Thyroid gland (tissue), 4 donors: ENCODE measurements around the gene POLR2C. TPM values are rescaled to one million over a fixed set of nuclear protein-coding genes. Genes with fewer than 3 reads are reported as not detected.
"Not testable (repeated sequence)": the region's sequence is repeated elsewhere in the genome, so short reads cannot be mapped to it uniquely, and the experiment has no call there.

Experiments used
- DNase-seq, 2 donors: peaks; one replicate each; pipeline ENCODE4 v3.0.0-alpha.2; 2019
- H3K27ac ChIP-seq, 3 donors: fragments of 200-600 bp; sonication (generic); 1 replicate in 2 of 3; 2 replicates in 1 of 3; pipeline ENCODE4 v1.5.1; 2016 to 2019; ENCODE audit warnings: mild to moderate bottlenecking in 1 of 3, moderate library complexity in 1 of 3
- H3K27me3 ChIP-seq: fragments of 200-600 bp; sonication (generic); one replicate; pipeline ENCODE4 v1.5.1; 2019
- H3K36me3 ChIP-seq, 2 donors: fragments of 200-600 bp; sonication (generic); one replicate each; pipeline ENCODE4 v1.5.1; 2016 to 2019
- H3K4me1 ChIP-seq, 2 donors: fragments of 200-600 bp; sonication (generic); one replicate each; pipeline ENCODE4 v1.5.1; 2017 to 2019
- H3K4me3 ChIP-seq, 3 donors: fragments of 200-600 bp; sonication (generic); replicated peaks in 1 of 3; 1 replicate in 2 of 3; 2 replicates in 1 of 3; pipeline ENCODE4 v1.5.1; 2016; ENCODE audit warnings: mild to moderate bottlenecking in 1 of 3
- H3K9me3 ChIP-seq: fragments of 200-600 bp; sonication (generic); one replicate; pipeline ENCODE4 v1.5.1; 2017
- CTCF ChIP-seq, 6 experiments: fragments of 200-600 bp in 3 of 6; fragments of 450-650 bp in 3 of 6; sonication (generic) in 3 of 6; IDR thresholded peaks; one replicate each; pipeline ENCODE4 v1.5.1; 2016 to 2019; ENCODE audit warnings: antibody characterized with exemption in 6 of 6, mild to moderate bottlenecking in 2 of 6, inconsistent platforms in 1 of 6, moderate library complexity in 1 of 6
- POLR2A ChIP-seq, 2 donors: fragments of 450-650 bp; IDR thresholded peaks; one replicate each; pipeline ENCODE4 v1.6.1; 2017; ENCODE audit warnings: antibody characterized with exemption in 2 of 2, mild to moderate bottlenecking in 2 of 2, moderate library complexity in 1 of 2
- WGBS, 2 donors: methylation state at CpG; one replicate each; pipeline ENCODE4 v1.1.5; 2017; 5-methylcytosine and 5-hydroxymethylcytosine counted together
- intact Hi-C: fragments of 100-400 bp; cut with DNase I; formaldehyde crosslinking; loops from one replicate; pipeline ENCODE4 v1.15.1; 2023
- total RNA-seq, 4 donors: library from RNA; depleted of rRNA; stranded (reverse); fragments of >200 nt; gene quantifications; one replicate each; pipeline ENCODE4 v1.2.3, GENCODE V29; 2016

POLR2C gene
- total RNA-seq, 4 donors from 2014 or later: 126 to 212 (median 174) TPM

GRCh38 chr16:57435838-57436237 lies 26.6 kb upstream of the POLR2C start:
- Histone ChIP-seq H3K4me1 (no peaks in the 10 kb centered on the region), H3K9me3 (no peaks in the 10 kb centered on the region), H3K27ac (no peak overlapping the region), H3K4me3 (no peak overlapping the region), H3K27me3 (no peaks in the 10 kb centered on the region), H3K36me3 (peaks cover 46 to 60% of the 10 kb centered on the region in 2 donors)
- no peak for TF ChIP-seq CTCF (IDR thresholded peaks at IDR 0.05)
- TF ChIP-seq POLR2A (IDR thresholded peaks at IDR 0.05): no peak
- DNase-seq: no peak
- intact Hi-C loops: no loop called here
- WGBS, 2 donors: 85 to 88% methylated on average over 1 of the region's 1 CpG

- H3K4me3 ChIP-seq, H3K4me1 ChIP-seq, H3K27me3 ChIP-seq, intact Hi-C loops, DNase-seq, H3K9me3 ChIP-seq, H3K27ac ChIP-seq: not testable (repeated sequence)
- H3K36me3 ChIP-seq: peaks cover 11 to 19% of the 10 kb centered on the region in 2 donors
- 98 to 99% methylated on average over 8 of the region's 8 CpGs for WGBS, 2 donors
Measured at GRCh38 chr16:57439947-57440346, 22.5 kb upstream of the POLR2C start.

GRCh38 chr16:57440551-57440950 lies 21.9 kb upstream of the POLR2C start:
- H3K27ac ChIP-seq, H3K27me3 ChIP-seq, H3K4me3 ChIP-seq, DNase-seq, H3K9me3 ChIP-seq, H3K4me1 ChIP-seq, intact Hi-C loops: not testable (repeated sequence)
- WGBS, 2 donors: 97 to 98% methylated on average over 8 of the region's 8 CpGs
- H3K36me3 ChIP-seq: peaks cover 5 to 13% of the 10 kb centered on the region in 2 donors

- intact Hi-C loops: no loop called here
- TF ChIP-seq POLR2A (IDR thresholded peaks at IDR 0.05): no peak
- no peak for TF ChIP-seq CTCF (IDR thresholded peaks at IDR 0.05)
- 82 to 86% methylated on average over 3 of the region's 3 CpGs for WGBS, 2 donors
- Histone ChIP-seq H3K9me3 (no peaks in the 10 kb centered on the region), H3K27ac (no peak overlapping the region), H3K4me1 (peaks cover 18 to 20% of the 10 kb centered on the region in 2 donors), H3K27me3 (no peaks in the 10 kb centered on the region), H3K4me3 (no peak overlapping the region), H3K36me3 (peaks cover 0 to under 1% of the 10 kb centered on the region in 2 donors)
- DNase-seq: no peak
Measured at GRCh38 chr16:57444711-57445110, 17.8 kb upstream of the POLR2C start.

- H3K27me3 ChIP-seq: no peaks in the 10 kb centered on the region
- no peak overlapping the region for H3K27ac ChIP-seq
- DNase-seq: no peak
- no peaks in the 10 kb centered on the region for H3K36me3 ChIP-seq
- TF ChIP-seq POLR2A (IDR thresholded peaks at IDR 0.05) (no peak), CTCF (IDR thresholded peaks at IDR 0.05) (no peak)
- no peaks in the 10 kb centered on the region for H3K9me3 ChIP-seq
- H3K4me1 ChIP-seq: peaks cover 18 to 20% of the 10 kb centered on the region in 2 donors
- 92 to 94% methylated on average over 2 of the region's 2 CpGs for WGBS, 2 donors
- intact Hi-C loops: no loop called here
- no peak overlapping the region for H3K4me3 ChIP-seq
Measured at GRCh38 chr16:57445510-57445909, 17.0 kb upstream of the POLR2C start.

- Histone ChIP-seq H3K9me3 (no peaks in the 10 kb centered on the region), H3K4me1 (peaks cover 18 to 20% of the 10 kb centered on the region in 2 donors), H3K27me3 (no peaks in the 10 kb centered on the region), H3K36me3 (no peaks in the 10 kb centered on the region), H3K4me3 (peak overlapping the region; percentile 53 to 97 (median 88)), H3K27ac (peak overlapping the region; percentile 3 to 92 (median 73))
- no peak for TF ChIP-seq POLR2A (IDR thresholded peaks at IDR 0.05)
- no peak for TF ChIP-seq CTCF (IDR thresholded peaks at IDR 0.05)
- intact Hi-C loops: no loop called here
- peak; percentile 21 to 33 for DNase-seq
- WGBS, 2 donors: 5 to 8% methylated on average over 7 to 16 of the region's 28 CpGs
Measured at GRCh38 chr16:57446531-57447185, 15.8 kb upstream of the POLR2C start.
